Kidney epithelial cell (primary cell): Measurements from ENCODE around the gene MRPL28. TPM values are rescaled to one million over a fixed set of nuclear protein-coding genes. Genes with fewer than 3 reads are reported as not detected.

ENCODE experiments used
- DNase-seq: peaks from one replicate; pipeline ENCODE4 v3.0.0-alpha.2; 2010; ENCODE audit warnings: low read depth
- H3K27me3 ChIP-seq: 2 replicates; pipeline ENCODE4 v1.6.0; 2011; ENCODE audit warnings: low read length; ENCODE audit not compliant: control insufficient read depth, insufficient read depth
- H3K36me3 ChIP-seq: 2 replicates; pipeline ENCODE4 v1.5.1; 2011; ENCODE audit warnings: low read length; ENCODE audit not compliant: control insufficient read depth, insufficient read depth
- H3K4me3 ChIP-seq: 2 replicates; pipeline ENCODE4 v1.5.1; 2011; ENCODE audit warnings: low read depth, mild to moderate bottlenecking, control low read depth, low read length
- CTCF ChIP-seq: IDR thresholded peaks from 2 replicates; pipeline ENCODE4 v1.5.1; 2011; ENCODE audit warnings: mild to moderate bottlenecking, moderate library complexity, low read length, control low read depth, inconsistent platforms; ENCODE audit not compliant: insufficient read depth, poor library complexity, severe bottlenecking
- total RNA-seq: library from RNA; depleted of rRNA; stranded (reverse); fragments of >200 nt; gene quantifications from 2 replicates; pipeline ENCODE4 v1.2.3, GENCODE V29; 2015

Gene MRPL28
- total RNA-seq, 1 donor from 2014 or later: 107 TPM

- Histone ChIP-seq H3K4me3 (no peak overlapping the region), H3K27me3 (no peaks in the 10 kb centered on the region), H3K36me3 (peaks cover 5% of the 10 kb centered on the region)
- no peak for TF ChIP-seq CTCF
- DNase-seq: no peak
Observed at GRCh38 chr16:374616-374926, 4.2 kb upstream of the MRPL28 start.

GRCh38 chr16:373848-374615 is 3.7 kb upstream of the MRPL28 start:
- no peak for TF ChIP-seq CTCF
- no peak overlapping the region for H3K4me3 ChIP-seq
- H3K27me3 ChIP-seq: no peaks in the 10 kb centered on the region
- no peak for DNase-seq
- peaks cover 5% of the 10 kb centered on the region for H3K36me3 ChIP-seq

- Histone ChIP-seq H3K36me3 (peaks cover 5% of the 10 kb centered on the region), H3K27me3 (no peaks in the 10 kb centered on the region), H3K4me3 (no peak overlapping the region)
- no peak for TF ChIP-seq CTCF
- DNase-seq: no peak
Observed at GRCh38 chr16:373020-373598, 2.8 kb upstream of the MRPL28 start.

GRCh38 chr16:372302-372983 is 2.1 kb upstream of the MRPL28 start:
- Histone ChIP-seq H3K36me3 (peaks cover 5% of the 10 kb centered on the region), H3K27me3 (no peaks in the 10 kb centered on the region), H3K4me3 (no peak overlapping the region)
- DNase-seq: no peak
- TF ChIP-seq CTCF: no peak

GRCh38 chr16:371515-372301 is 1.4 kb upstream of the MRPL28 start:
- H3K27me3 ChIP-seq: no peaks in the 10 kb centered on the region
- TF ChIP-seq CTCF: no peak
- no peak overlapping the region for H3K4me3 ChIP-seq
- H3K36me3 ChIP-seq: peaks cover 5% of the 10 kb centered on the region
- DNase-seq: no peak
